Neuronal stem cell (in vitro differentiated cells): ENCODE data around the gene ZBTB8A. TPM values are rescaled to one million over a fixed set of nuclear protein-coding genes. Genes with fewer than 3 reads are reported as not detected.
A peak's percentile ranks its signal among the peaks of the same experiment; 100 is the strongest.

Experiments used
- DNase-seq: peaks from one replicate; pipeline ENCODE4 v3.0.0-alpha.2; 2013; ENCODE audit warnings: low spot score
- H2AFZ ChIP-seq: one replicate; pipeline ENCODE4 v1.6.1; 2013; ENCODE audit warnings: mild to moderate bottlenecking, low read length, inconsistent platforms
- H2AK5ac ChIP-seq: 2 replicates; pipeline ENCODE4 v1.6.1; 2013; ENCODE audit warnings: low read depth, mild to moderate bottlenecking, inconsistent platforms, low read length, moderate library complexity, mixed read lengths
- H2BK120ac ChIP-seq: 2 replicates; pipeline ENCODE4 v1.6.1; 2013; ENCODE audit warnings: low read depth, mild to moderate bottlenecking, inconsistent platforms, low read length, moderate library complexity, mixed read lengths
- H2BK12ac ChIP-seq: one replicate; pipeline ENCODE4 v1.6.1; 2013; ENCODE audit warnings: low read length, inconsistent platforms
- H2BK15ac ChIP-seq: 2 replicates; pipeline ENCODE4 v1.6.1; 2013; ENCODE audit warnings: mild to moderate bottlenecking, low read length, inconsistent platforms, mixed read lengths
- H2BK5ac ChIP-seq: one replicate; pipeline ENCODE4 v1.6.1; 2013; ENCODE audit warnings: inconsistent platforms, mild to moderate bottlenecking, low read length, moderate library complexity
- H3K14ac ChIP-seq: one replicate; pipeline ENCODE4 v1.6.1; 2013; ENCODE audit warnings: low read length, inconsistent platforms
- H3K18ac ChIP-seq: 2 replicates; pipeline ENCODE4 v1.6.1; 2013; ENCODE audit warnings: low read length, inconsistent platforms
- H3K23ac ChIP-seq: 2 replicates; pipeline ENCODE4 v1.6.1; 2013; ENCODE audit warnings: low read depth, mild to moderate bottlenecking, mixed read lengths, low read length, inconsistent platforms; ENCODE audit not compliant: poor library complexity
- H3K27ac ChIP-seq: replicated peaks from 3 replicates; pipeline ENCODE4 v1.5.1; 2013; ENCODE audit warnings: low read length, inconsistent platforms
- H3K27me3 ChIP-seq, 3 experiments: 2 replicates each; pipeline ENCODE4 v1.6.1; 2013; ENCODE audit warnings: low read length in 3 of 3, mild to moderate bottlenecking in 2 of 3, inconsistent platforms in 1 of 3, low read depth in 1 of 3, mixed read lengths in 1 of 3, moderate library complexity in 1 of 3; ENCODE audit not compliant: control insufficient read depth in 3 of 3, insufficient read depth in 3 of 3
- H3K36me3 ChIP-seq, 2 donors: replicated peaks in 1 of 2; 2 replicates each; pipeline ENCODE4 v1.6.1; 2013; ENCODE audit warnings: low read length in 2 of 2; ENCODE audit not compliant: control insufficient read depth in 2 of 2, insufficient read depth in 2 of 2
- H3K4ac ChIP-seq: 2 replicates; pipeline ENCODE4 v1.6.1; 2013; ENCODE audit warnings: inconsistent platforms, mild to moderate bottlenecking, low read length, moderate library complexity
- H3K4me1 ChIP-seq, 2 donors: 1 replicate in 1 of 2; 2 replicates in 1 of 2; pipeline ENCODE4 v1.6.1; 2013; ENCODE audit warnings: low read length in 2 of 2, low read depth in 1 of 2; ENCODE audit not compliant: control insufficient read depth in 2 of 2, insufficient read depth in 1 of 2
- H3K4me2 ChIP-seq: one replicate; pipeline ENCODE4 v1.6.1; 2013; ENCODE audit warnings: mild to moderate bottlenecking, low read length, inconsistent platforms; ENCODE audit not compliant: insufficient read depth, poor library complexity, severe bottlenecking
- H3K4me3 ChIP-seq, 2 donors: 2 replicates each; pipeline ENCODE4 v1.5.1; 2013; ENCODE audit warnings: low read length in 2 of 2, mild to moderate bottlenecking in 2 of 2, inconsistent platforms in 1 of 2, moderate library complexity in 1 of 2
- H3K79me1 ChIP-seq: one replicate; pipeline ENCODE4 v1.6.1; 2013; ENCODE audit warnings: low read depth, mild to moderate bottlenecking, inconsistent platforms, low read length, moderate library complexity
- H3K9ac ChIP-seq: one replicate; pipeline ENCODE4 v1.6.1; 2013; ENCODE audit warnings: mild to moderate bottlenecking, low read depth, low read length, inconsistent platforms; ENCODE audit not compliant: poor library complexity
- H3K9me3 ChIP-seq, 2 donors: replicated peaks in 1 of 2; 2 replicates each; pipeline versions ENCODE3 to v1.6.1; 2013; ENCODE audit warnings: low read length in 2 of 2, mild to moderate bottlenecking in 2 of 2, inconsistent platforms in 1 of 2, low read depth in 1 of 2, mixed read lengths in 1 of 2, moderate library complexity in 1 of 2; ENCODE audit not compliant: control insufficient read depth in 2 of 2, insufficient read depth in 1 of 2
- H4K8ac ChIP-seq: one replicate; pipeline ENCODE4 v1.6.1; 2013; ENCODE audit warnings: low read depth, mild to moderate bottlenecking, inconsistent platforms, low read length, moderate library complexity
- H4K91ac ChIP-seq: one replicate; pipeline ENCODE4 v1.6.1; 2013; ENCODE audit warnings: low read length, low read depth, mild to moderate bottlenecking, inconsistent platforms; ENCODE audit not compliant: poor library complexity
- WGBS, 2 donors: extraction: QIAGEN DNeasy Blood & Tissue Kit; methylation state at CpG; one replicate each; pipeline ENCODE4 v1.1.7; 2013; ENCODE audit warnings: missing lambda C conversion rate in 2 of 2, mixed read lengths in 1 of 2; ENCODE audit not compliant: insufficient read length in 2 of 2, insufficient replicate concordance in 1 of 2; ENCODE audit errors: extremely low coverage in 2 of 2; 5-methylcytosine and 5-hydroxymethylcytosine counted together
- polyA plus RNA-seq, 2 experiments: library from polyadenylated mRNA; stranded (reverse); fragments of 200-250 nt; gene quantifications; one replicate each; pipeline ENCODE4 v1.2.3, GENCODE V29; 2013

The ZBTB8A gene
- polyA plus RNA-seq (2013, experiment 1 of 2), result 8.8 TPM
- polyA plus RNA-seq (2013, experiment 2 of 2), result 9.4 TPM

GRCh38 chr1:32538887-32539583 lies at the start of gene ZBTB8A:
ZBTB8A (plus strand) TSS chr1:32539427; CDS start chr1:32592932, 53,505 bp downstream.
- Histone ChIP-seq H3K4me2 (peak within 1 kb of the TSS; percentile 79), H2AFZ (peak within 1 kb of the TSS; percentile 95), H3K18ac (peak within 1 kb of the TSS; percentile 88), H4K8ac (no peak within 1 kb of the TSS), H3K27ac (no peak within 1 kb of the TSS), H2BK5ac (no peak within 1 kb of the TSS), H3K4me1 (peaks cover 3 to 11% of the 10 kb centered on the region in 2 donors), H3K79me1 (no peaks in the 10 kb centered on the region), H3K9me3 (no peaks in the 10 kb centered on the region), H4K91ac (no peak within 1 kb of the TSS), H2BK12ac (no peak within 1 kb of the TSS), H2BK120ac (peak within 1 kb of the TSS; percentile 79), H2BK15ac (peak within 1 kb of the TSS; percentile 38), H2AK5ac (no peak within 1 kb of the TSS), H3K36me3 (peaks cover 0 to 9% of the 10 kb centered on the region in 2 donors), H3K4ac (no peak within 1 kb of the TSS), H3K14ac (peak within 1 kb of the TSS; percentile 44), H3K9ac (peak within 1 kb of the TSS; percentile 85), H3K27me3 (peaks cover 0 to 6% (median 2%) of the 10 kb centered on the region in 3 experiments), H3K23ac (no peak within 1 kb of the TSS), H3K4me3 (peak within 1 kb of the TSS; percentile 79 to 84)
- no CpG with 5 or more reads among the region's 33 CpGs for WGBS, 2 donors
- peak; percentile 44 for DNase-seq

- peaks cover 7 to 12% of the 10 kb centered on the region in 2 donors for H3K36me3 ChIP-seq
- no peak overlapping the region for H2BK15ac ChIP-seq
- no peaks in the 10 kb centered on the region for H3K27me3 ChIP-seq
- H4K8ac ChIP-seq, result no peak overlapping the region
- H3K79me1 ChIP-seq, result no peaks in the 10 kb centered on the region
- no peak overlapping the region for H2AK5ac ChIP-seq
- H3K18ac ChIP-seq, result no peak overlapping the region
- no peak overlapping the region for H4K91ac ChIP-seq
- no peak overlapping the region for H3K14ac ChIP-seq
- H2BK120ac ChIP-seq, result no peak overlapping the region
- no peak overlapping the region for H3K27ac ChIP-seq
- no peak overlapping the region for H2BK12ac ChIP-seq
- H3K9ac ChIP-seq, result no peak overlapping the region
- WGBS, 2 donors, result no CpG with 5 or more reads among the region's 3 CpGs
- H3K4me3 ChIP-seq, result no peak overlapping the region
- H2AFZ ChIP-seq, result no peak overlapping the region
- H3K4me2 ChIP-seq, result no peak overlapping the region
- H3K9me3 ChIP-seq, result peaks cover 1 to 3% of the 10 kb centered on the region in 2 donors
- peaks cover 4% of the 10 kb centered on the region in 2 donors for H3K4me1 ChIP-seq
- no peak overlapping the region for H3K23ac ChIP-seq
- DNase-seq, result no peak
- H2BK5ac ChIP-seq, result no peak overlapping the region
- no peak overlapping the region for H3K4ac ChIP-seq
Measured at GRCh38 chr1:32489774-32490454, 49.3 kb upstream of the ZBTB8A start.

GRCh38 chr1:32491386-32491785 lies 47.8 kb upstream of the ZBTB8A start:
- Histone ChIP-seq H3K18ac (no peak overlapping the region), H3K4ac (no peak overlapping the region), H3K27me3 (no peaks in the 10 kb centered on the region), H3K14ac (no peak overlapping the region), H2AK5ac (no peak overlapping the region), H3K27ac (no peak overlapping the region), H2AFZ (no peak overlapping the region), H3K4me1 (peaks cover 4 to 8% of the 10 kb centered on the region in 2 donors), H2BK120ac (no peak overlapping the region), H3K79me1 (no peaks in the 10 kb centered on the region), H3K9me3 (no peaks in the 10 kb centered on the region), H3K9ac (no peak overlapping the region), H4K8ac (no peak overlapping the region), H2BK5ac (no peak overlapping the region), H2BK12ac (no peak overlapping the region), H3K4me3 (no peak overlapping the region), H2BK15ac (no peak overlapping the region), H3K36me3 (peaks cover 0 to 2% of the 10 kb centered on the region in 2 donors), H3K4me2 (no peak overlapping the region), H4K91ac (no peak overlapping the region), H3K23ac (no peak overlapping the region)
- WGBS, 2 donors, result no CpG with 5 or more reads among the region's 2 CpGs
- DNase-seq, result no peak

GRCh38 chr1:32494196-32494595 lies 45.0 kb upstream of the ZBTB8A start:
- H3K4ac ChIP-seq, result no peak overlapping the region
- H3K18ac ChIP-seq, result no peak overlapping the region
- H2BK120ac ChIP-seq, result no peak overlapping the region
- no peak overlapping the region for H3K9ac ChIP-seq
- DNase-seq, result no peak
- H2AFZ ChIP-seq, result peak overlapping the region; percentile 27
- no peak overlapping the region for H3K27ac ChIP-seq
- H2AK5ac ChIP-seq, result no peak overlapping the region
- no CpG with 5 or more reads among the region's 1 CpG for WGBS, 2 donors
- no peaks in the 10 kb centered on the region for H3K9me3 ChIP-seq
- no peak overlapping the region for H3K14ac ChIP-seq
- no peak overlapping the region for H2BK5ac ChIP-seq
- H2BK12ac ChIP-seq, result no peak overlapping the region
- H3K4me2 ChIP-seq, result no peak overlapping the region
- peaks cover 4 to 8% of the 10 kb centered on the region in 2 donors for H3K4me1 ChIP-seq
- H4K8ac ChIP-seq, result no peak overlapping the region
- no peak overlapping the region for H3K4me3 ChIP-seq
- H4K91ac ChIP-seq, result no peak overlapping the region
- H3K36me3 ChIP-seq, result no peaks in the 10 kb centered on the region
- no peak overlapping the region for H3K23ac ChIP-seq
- H3K79me1 ChIP-seq, result no peaks in the 10 kb centered on the region
- H2BK15ac ChIP-seq, result no peak overlapping the region
- no peaks in the 10 kb centered on the region for H3K27me3 ChIP-seq
